HG03457 (cell line): ENCODE results near the gene KRTAP10-1.
"Not testable (repeated sequence)": the region's sequence is repeated elsewhere in the genome, so short reads cannot be mapped to it uniquely, and the experiment has no call there.

Source experiments
- ATAC-seq: cut with Tn5 transposase; IDR thresholded peaks from one replicate; pipeline ENCODE4 v1.9.1; 2021; ENCODE audit warnings: moderate number of reproducible peaks; ENCODE audit not compliant: unreplicated experiment

KRTAP10-1 gene

DNA sequence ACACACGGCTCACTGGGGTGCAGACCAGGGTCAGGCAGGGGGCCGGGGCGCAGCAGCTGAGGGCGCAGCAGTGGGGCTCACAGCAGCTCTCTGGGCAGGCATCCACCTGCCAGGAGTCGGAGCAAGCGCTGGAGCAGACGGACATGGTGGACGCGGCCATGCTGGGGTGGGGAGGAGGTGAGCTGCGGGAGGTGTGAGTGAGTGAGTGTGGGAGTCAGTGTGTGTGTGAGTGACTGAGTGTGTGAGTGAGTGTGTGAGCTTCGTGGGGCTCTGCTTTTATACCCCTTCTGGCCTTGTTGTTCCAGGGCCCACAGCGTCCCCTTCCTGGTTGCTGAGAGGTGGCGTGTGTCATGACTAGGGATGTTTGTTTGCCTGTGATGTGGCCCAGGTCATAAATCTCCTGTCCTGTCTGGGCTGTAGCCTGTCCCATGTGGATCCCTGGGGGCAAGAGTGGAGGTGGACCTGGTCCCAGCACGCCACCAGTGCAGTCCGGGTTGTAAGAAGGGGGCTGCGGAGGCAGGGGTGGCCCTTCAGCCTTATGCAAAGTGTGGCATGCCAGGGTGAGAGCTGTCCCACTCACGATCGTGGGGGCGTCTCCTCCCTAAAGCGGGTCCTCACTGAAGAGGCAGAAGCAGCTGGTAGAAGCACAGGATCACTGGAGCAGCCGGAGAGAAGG lies at the start of gene KRTAP10-1:
TSS of gene KRTAP10-1 (minus strand) at position 205 of the 676 bp plus-strand sequence. CDS start at position 160, 45 bp downstream.
- no peak for ATAC-seq

- ATAC-seq = no peak
Measured at GRCh38 chr21:44589094-44589493, 49.1 kb upstream of the KRTAP10-1 start.

- no peak for ATAC-seq
Measured at GRCh38 chr21:44585892-44586291, 45.9 kb upstream of the KRTAP10-1 start.

DNA sequence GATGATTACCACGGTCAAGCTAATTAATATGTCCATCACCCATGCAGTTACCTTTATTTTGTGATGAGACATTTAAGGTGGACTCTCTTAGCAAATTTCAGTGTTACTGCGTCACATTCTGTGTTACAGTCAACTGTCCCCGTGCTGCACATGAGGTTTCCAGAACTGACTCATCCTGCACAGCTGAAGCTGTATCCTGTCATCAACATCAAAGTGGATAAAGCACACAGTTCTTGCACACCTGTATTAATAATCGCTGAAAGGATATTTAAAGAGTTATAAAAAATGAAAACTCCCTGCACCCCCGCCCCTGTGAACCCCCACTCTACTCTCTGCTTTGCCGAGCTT lies 43.8 kb upstream of the KRTAP10-1 start:
- ATAC-seq = no peak

DNA sequence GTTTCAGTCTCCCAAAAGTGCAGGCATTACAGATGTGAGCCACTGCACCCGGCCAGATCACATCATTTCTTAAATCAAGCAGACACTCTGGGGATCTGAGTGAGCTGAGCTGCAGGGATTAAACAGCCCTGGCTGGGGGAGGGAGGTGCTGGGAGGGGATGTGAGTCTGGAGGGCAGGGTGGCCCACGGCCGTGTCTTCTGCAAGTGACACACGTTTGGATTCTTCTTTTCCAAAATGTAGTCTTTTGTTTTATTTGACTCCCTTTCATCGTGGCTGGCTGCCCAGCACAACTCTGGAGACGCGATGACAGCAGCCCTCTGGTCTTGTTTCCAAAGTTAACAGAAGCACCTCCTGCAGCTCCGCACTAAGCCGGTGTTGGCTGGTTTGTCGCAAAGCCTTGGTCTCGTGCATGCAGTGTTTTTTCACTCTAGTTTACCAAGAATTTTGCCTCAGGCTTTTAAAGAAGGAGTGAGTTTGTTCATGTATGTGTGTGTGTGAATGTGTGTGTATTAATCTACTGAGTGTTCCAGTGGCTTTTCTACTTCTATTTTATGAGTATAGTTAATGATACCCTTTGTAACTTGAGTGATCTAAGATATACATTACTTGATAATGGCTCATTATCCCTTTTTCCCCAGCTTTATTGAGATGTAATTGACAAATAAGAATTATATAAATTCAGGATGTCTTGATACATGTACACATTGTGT lies 43.2 kb upstream of the KRTAP10-1 start:
- ATAC-seq = no peak

DNA sequence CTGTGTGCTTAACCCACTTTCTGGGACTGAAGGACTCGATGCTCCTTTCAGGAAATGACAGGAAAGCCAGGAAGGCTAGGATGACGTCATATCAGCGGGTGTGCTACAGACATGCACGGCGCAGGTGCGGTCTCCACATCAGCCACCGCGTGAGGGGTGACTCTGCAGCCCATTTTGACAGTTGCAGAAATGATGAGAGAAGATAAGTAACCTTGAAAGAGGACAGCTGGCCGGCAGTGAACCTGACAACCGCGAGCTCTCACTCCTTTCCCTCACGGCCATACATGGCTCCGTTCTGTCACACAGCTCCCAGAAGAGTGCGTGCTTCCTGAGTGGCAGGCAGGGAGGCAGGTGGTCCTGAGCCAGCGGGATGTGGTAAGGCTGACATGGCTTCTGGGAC lies 42.1 kb upstream of the KRTAP10-1 start:
- ATAC-seq = no peak

GRCh38 chr21:44581158-44581557 lies 41.2 kb upstream of the KRTAP10-1 start:
- no peak for ATAC-seq

- not testable (repeated sequence) for ATAC-seq
Measured at GRCh38 chr21:44580231-44580821, 40.3 kb upstream of the KRTAP10-1 start, which contains the start of gene KRTAP10-5. KRTAP10-5 (minus strand) TSS chr21:44580604; CDS start chr21:44580578, 26 bp downstream.

DNA sequence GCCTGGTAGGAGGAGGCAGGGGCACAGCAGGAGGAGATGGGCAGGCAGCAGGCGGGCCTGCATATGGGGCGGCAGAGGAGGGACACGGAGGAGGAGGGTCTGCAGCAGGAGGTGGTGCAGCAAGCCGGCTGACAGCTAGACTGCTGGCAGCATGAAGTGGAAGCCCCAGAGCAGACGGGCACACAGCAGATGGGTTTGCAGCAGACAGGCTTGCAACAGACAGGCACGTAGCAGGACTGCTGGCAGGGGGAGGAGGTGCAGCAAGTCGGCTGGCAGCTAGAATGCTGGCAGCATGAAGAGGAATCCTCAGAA lies 39.8 kb upstream of the KRTAP10-1 start:
- ATAC-seq = no peak

- ATAC-seq = no peak
Measured at GRCh38 chr21:44579056-44579832, 39.2 kb upstream of the KRTAP10-1 start.

DNA sequence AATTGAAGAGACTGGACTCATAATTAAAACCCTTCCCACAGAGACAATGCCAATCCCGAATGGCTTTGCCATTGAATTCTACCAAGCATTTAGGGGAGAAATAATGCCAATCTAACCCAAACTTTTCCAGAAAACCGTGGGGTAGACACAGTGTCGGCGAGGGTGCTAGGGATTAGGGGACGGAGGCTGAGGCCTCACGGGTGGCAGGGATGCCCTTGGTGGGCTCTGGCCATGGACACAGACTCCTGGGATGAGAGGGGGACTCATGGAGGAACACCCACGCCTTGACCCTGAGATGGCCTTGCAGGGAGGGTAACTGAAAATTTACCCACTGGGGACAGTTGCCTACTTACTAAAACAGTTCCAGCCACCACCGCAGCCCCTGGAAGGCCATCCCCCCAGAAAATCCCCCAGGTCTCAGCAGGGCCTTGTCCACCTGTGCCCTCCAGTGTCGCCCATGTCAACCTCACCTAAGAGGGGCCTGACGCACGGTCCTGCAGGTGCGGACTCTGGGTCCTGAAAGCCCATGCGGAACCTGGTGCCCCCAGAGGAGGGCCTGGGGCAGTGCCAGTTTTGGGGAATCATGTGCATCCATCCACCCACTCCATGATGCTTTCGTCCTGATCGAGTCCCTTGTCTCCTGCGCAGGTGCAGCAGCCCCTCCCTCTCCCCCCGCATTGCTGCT lies 38.5 kb upstream of the KRTAP10-1 start:
- ATAC-seq = no peak

DNA sequence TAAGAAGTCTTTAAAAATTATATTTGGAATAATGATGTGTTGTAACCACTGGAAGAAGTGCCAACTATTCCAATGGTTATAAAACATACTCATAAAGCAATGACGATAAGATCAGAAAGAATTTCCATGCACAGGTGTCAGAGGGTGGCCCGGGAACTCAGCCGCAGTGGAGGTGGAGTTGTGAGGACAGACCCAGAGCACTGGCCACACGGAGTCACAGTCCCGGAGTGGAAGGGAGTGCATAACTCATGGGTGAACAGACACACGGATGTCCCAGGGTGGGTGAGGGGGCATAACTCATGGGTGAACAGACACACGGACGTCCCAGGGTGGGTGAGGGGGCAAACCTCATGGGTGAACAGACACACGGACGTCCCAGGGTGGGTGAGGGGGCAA lies 36.0 kb upstream of the KRTAP10-1 start:
- no peak for ATAC-seq

DNA sequence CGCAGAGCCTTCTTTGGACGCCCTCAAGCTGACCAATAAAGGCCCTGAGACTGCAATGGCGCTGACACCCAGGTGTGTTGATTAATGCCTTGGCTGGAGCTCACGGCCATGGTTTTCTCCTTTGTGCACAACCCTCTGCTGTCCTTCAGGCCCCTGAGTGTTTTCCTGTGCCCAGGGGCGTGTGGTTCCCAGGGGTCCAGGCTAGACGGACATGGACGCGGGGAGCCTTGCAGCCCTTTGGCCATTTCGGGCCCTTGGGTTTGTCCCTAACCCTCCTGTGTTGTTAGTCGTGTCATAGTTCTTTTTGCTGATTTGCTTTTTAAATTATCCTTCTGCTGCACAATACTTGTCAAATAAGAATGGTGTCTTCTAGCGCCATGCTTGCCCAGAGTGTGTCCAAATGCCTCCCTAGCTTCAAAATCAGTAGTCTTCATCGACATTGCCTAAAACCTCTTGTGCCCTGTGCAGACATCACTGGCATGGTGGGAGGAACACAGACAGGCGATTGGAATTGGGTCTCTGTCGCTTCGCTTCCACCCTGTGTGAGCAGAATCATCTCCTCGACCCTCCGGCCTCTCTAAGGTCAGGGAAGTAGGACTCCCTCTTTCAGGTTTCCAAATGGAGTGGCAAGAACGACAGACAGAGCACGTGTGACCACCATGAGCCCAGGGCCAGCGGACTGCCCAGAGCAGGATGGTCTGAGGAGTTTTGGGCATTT lies 35.5 kb upstream of the KRTAP10-1 start:
- ATAC-seq = no peak

DNA sequence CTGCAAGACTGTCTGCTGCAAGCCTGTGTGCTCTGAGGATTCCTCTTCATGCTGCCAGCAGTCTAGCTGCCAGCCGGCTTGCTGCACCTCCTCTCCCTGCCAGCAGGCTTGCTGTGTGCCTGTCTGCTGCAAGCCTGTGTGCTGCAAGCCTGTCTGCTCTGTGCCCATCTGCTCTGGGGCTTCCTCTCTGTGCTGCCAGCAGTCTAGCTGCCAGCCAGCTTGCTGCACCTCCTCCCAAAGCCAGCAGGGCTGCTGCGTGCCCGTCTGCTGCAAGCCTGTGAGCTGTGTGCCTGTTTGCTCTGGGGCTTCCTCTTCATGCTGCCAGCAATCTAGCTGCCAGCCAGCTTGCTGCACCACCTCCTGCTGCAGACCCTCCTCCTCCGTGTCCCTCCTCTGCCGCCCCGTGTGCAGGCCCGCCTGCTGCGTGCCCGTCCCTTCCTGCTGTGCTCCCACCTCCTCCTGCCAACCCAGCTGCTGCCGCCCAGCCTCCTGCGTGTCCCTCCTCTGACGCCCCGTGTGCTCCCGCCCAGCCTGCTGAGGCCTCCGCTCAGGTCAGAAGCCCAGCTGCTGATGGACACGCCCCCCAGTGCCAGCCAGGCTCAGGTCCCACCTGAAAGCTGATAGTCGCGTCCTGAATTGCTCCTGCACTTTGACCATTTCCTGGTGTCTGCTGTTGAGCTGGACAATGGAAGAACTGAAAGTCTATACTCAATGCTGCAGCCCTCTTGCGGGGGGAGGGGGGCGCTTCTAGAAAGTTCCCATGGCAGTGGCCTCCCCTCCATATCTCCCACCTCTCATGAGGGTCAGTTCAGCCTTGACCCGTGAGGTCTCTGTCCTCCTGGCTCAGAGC lies 34.7 kb upstream of the KRTAP10-1 start:
- ATAC-seq = no peak

DNA sequence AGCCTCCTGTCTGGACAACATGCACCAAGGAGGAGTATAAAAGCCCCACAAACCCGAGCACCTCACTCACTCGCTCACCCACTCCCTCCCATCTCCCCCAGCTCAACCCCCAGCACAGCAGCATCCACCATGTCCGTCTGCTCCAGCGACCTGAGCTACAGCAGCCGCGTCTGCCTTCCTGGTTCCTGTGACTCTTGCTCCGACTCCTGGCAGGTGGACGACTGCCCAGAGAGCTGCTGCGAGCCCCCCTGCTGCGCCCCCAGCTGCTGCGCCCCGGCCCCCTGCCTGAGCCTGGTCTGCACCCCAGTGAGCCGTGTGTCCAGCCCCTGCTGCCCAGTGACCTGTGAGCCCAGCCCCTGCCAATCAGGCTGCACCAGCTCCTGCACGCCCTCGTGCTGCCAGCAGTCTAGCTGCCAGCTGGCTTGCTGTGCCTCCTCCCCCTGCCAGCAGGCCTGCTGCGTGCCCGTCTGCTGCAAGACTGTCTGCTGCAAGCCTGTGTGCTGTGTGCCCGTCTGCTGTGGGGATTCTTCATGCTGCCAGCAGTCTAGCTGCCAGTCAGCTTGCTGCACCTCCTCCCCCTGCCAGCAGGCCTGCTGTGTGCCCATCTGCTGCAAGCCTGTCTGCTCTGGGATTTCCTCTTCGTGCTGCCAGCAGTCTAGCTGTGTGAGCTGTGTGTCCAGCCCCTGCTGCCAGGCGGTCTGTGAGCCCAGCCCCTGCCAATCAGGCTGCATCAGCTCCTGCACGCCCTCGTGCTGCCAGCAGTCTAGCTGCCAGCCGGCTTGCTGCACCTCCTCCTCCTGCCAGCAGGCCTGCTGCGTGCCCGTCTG lies 33.8 kb upstream of the KRTAP10-1 start, which contains the start of gene KRTAP10-4:
TSS of gene KRTAP10-4 (plus strand) at position 100 of the 827 bp plus-strand sequence. CDS start at position 130, 30 bp downstream.
- not testable (repeated sequence) for ATAC-seq

GRCh38 chr21:44572959-44573583 lies 33.1 kb upstream of the KRTAP10-1 start:
- no peak for ATAC-seq

- no peak for ATAC-seq
Measured at GRCh38 chr21:44571844-44572782, 32.1 kb upstream of the KRTAP10-1 start.
